SK-N-SH (cell line): ENCODE data around the gene ENTREP3.

Source experiments
- CTCF ChIP-seq: fragments of 200-600 bp; sonication (generic); IDR thresholded peaks from 2 replicates; pipeline ENCODE4 v1.6.1; 2017; ENCODE audit warnings: antibody characterized with exemption, mild to moderate bottlenecking, moderate library complexity
- FOXJ3 ChIP-seq: sonication (generic); formaldehyde crosslinking; IDR thresholded peaks from 2 replicates; pipeline ENCODE4 v1.5.1; 2020; ENCODE audit warnings: mild to moderate bottlenecking, missing genetic modification reagents
- TEAD4 ChIP-seq: IDR thresholded peaks from 2 replicates; pipeline ENCODE4 v1.4.0; 2012; ENCODE audit warnings: mild to moderate bottlenecking, borderline replicate concordance; ENCODE audit not compliant: insufficient read depth

GRCh38 chr1:155202198-155202597 is 53.1 kb downstream of the ENTREP3 start:
- TF ChIP-seq CTCF (no peak), TEAD4 (no peak), FOXJ3 (CRISPR knock-in tag) (no peak)
